Measurements from ENCODE around the gene TECTA. TPM values are rescaled to one million over a fixed set of nuclear protein-coding genes. Genes with fewer than 3 reads are reported as not detected.

The TECTA gene
- total and polyA plus RNA-seq, 2 experiments from 2014 or later, result 0.17 to 0.50 TPM

- H3K4me3 ChIP-seq, result no peak overlapping the region
- H2AFZ ChIP-seq, result no peak overlapping the region
- H3K9me2 ChIP-seq (replicated peaks; ENCODE audit: insufficient read depth), result no peaks in the 10 kb centered on the region
- H3K27ac ChIP-seq, result no peak overlapping the region
- no peak overlapping the region for H3K4me2 ChIP-seq
- H4K20me1 ChIP-seq (ENCODE audit: insufficient read depth, poor library complexity, severe bottlenecking), result no peaks in the 10 kb centered on the region
- TF ChIP-seq EZH2phosphoT487 (IDR thresholded peaks at IDR 0.05; ENCODE audit: low read depth, severe bottlenecking, unreplicated experiment), result no peak
- no peak for TF ChIP-seq CTCF (IDR thresholded peaks at IDR 0.05; ENCODE audit: poor library complexity)
- TF ChIP-seq EZH2 (IDR thresholded peaks at IDR 0.05; ENCODE audit: borderline replicate concordance), result no peak
- no peaks in the 10 kb centered on the region for H3K36me3 ChIP-seq (replicated peaks; ENCODE audit: insufficient read depth, low read depth)
- H3K4me1 ChIP-seq (ENCODE audit: insufficient read depth), result no peaks in the 10 kb centered on the region
- WGBS (ENCODE audit: low lambda C conversion rate, missing lambda C conversion rate), result 94% methylated on average over 2 of the region's 2 CpGs
- no peaks in the 10 kb centered on the region for H3K79me2 ChIP-seq
- H3K27me3 ChIP-seq, result peaks cover 9% of the 10 kb centered on the region
- no peaks in the 10 kb centered on the region for H3K9me3 ChIP-seq (ENCODE audit: low read depth)
- DNase-seq (ENCODE audit: low spot score), result no peak
These were observed 8.4 kb downstream of the TECTA start for GRCh38 chr11:121109471-121109870.

- H2AFZ ChIP-seq, result no peak overlapping the region
- no peaks in the 10 kb centered on the region for H4K20me1 ChIP-seq (ENCODE audit: insufficient read depth, poor library complexity, severe bottlenecking)
- TF ChIP-seq CTCF (IDR thresholded peaks at IDR 0.05; ENCODE audit: poor library complexity), result no peak
- no peak for TF ChIP-seq EZH2 (IDR thresholded peaks at IDR 0.05; ENCODE audit: borderline replicate concordance)
- no peak for TF ChIP-seq EZH2phosphoT487 (IDR thresholded peaks at IDR 0.05; ENCODE audit: low read depth, severe bottlenecking, unreplicated experiment)
- no peak overlapping the region for H3K27ac ChIP-seq
- no peaks in the 10 kb centered on the region for H3K36me3 ChIP-seq (replicated peaks; ENCODE audit: insufficient read depth, low read depth)
- no peaks in the 10 kb centered on the region for H3K79me2 ChIP-seq
- no peaks in the 10 kb centered on the region for H3K4me1 ChIP-seq (ENCODE audit: insufficient read depth)
- H3K4me3 ChIP-seq, result no peak overlapping the region
- H3K27me3 ChIP-seq, result peaks cover 9% of the 10 kb centered on the region
- 62% methylated on average over 7 of the region's 7 CpGs for WGBS (ENCODE audit: low lambda C conversion rate, missing lambda C conversion rate)
- no peaks in the 10 kb centered on the region for H3K9me2 ChIP-seq (replicated peaks; ENCODE audit: insufficient read depth)
- H3K4me2 ChIP-seq, result no peak overlapping the region
- DNase-seq (ENCODE audit: low spot score), result no peak
- no peaks in the 10 kb centered on the region for H3K9me3 ChIP-seq (ENCODE audit: low read depth)
These were observed 9.0 kb downstream of the TECTA start for GRCh38 chr11:121109916-121110586.

- Histone ChIP-seq H3K79me2 (no peaks in the 10 kb centered on the region), H3K4me3 (no peak overlapping the region), H3K4me2 (no peak overlapping the region), H3K4me1 (ENCODE audit: insufficient read depth) (no peaks in the 10 kb centered on the region), H3K27me3 (peaks cover 14% of the 10 kb centered on the region), H3K9me3 (ENCODE audit: low read depth) (no peaks in the 10 kb centered on the region), H3K27ac (no peak overlapping the region), H3K9me2 (replicated peaks; ENCODE audit: insufficient read depth) (no peaks in the 10 kb centered on the region), H3K36me3 (replicated peaks; ENCODE audit: insufficient read depth, low read depth) (no peaks in the 10 kb centered on the region), H4K20me1 (ENCODE audit: insufficient read depth, poor library complexity, severe bottlenecking) (no peaks in the 10 kb centered on the region), H2AFZ (no peak overlapping the region)
- TF ChIP-seq CTCF (IDR thresholded peaks at IDR 0.05; ENCODE audit: poor library complexity) (no peak), EZH2 (IDR thresholded peaks at IDR 0.05; ENCODE audit: borderline replicate concordance) (no peak), EZH2phosphoT487 (IDR thresholded peaks at IDR 0.05; ENCODE audit: low read depth, severe bottlenecking, unreplicated experiment) (no peak)
- WGBS (ENCODE audit: low lambda C conversion rate, missing lambda C conversion rate), result 79% methylated on average over 10 of the region's 10 CpGs
- DNase-seq (ENCODE audit: low spot score), result no peak
These were observed 10.1 kb downstream of the TECTA start for GRCh38 chr11:121110871-121111724.
